Stimulated activated naive B cell treated with anti-CD40 and anti-IgM and Interleukin-4, amounts not matched to agents 10 μg/mL and 1 μg/mL and 100 μg/mL, for 72 hours (primary cell): Measurements from ENCODE around the gene ATP6V1B1.

Experiments
- ATAC-seq, 2 donors: fragments of 150-1000 bp; cut with Tn5 transposase; replicated peaks; 2 replicates each; pipeline ENCODE4 v1.10.0; 2021; ENCODE audit warnings: moderate library complexity in 1 of 2
- DNase-seq: peaks from one replicate; pipeline ENCODE4 v3.0.0; 2021
- H3K27ac Mint-ChIP-seq: one replicate; pipeline ENCODE4 v1.8.0; 2022; ENCODE audit warnings: mild to moderate bottlenecking, mixed read lengths
- H3K27me3 Mint-ChIP-seq, 2 donors: one replicate each; pipeline ENCODE4 v1.8.0; 2022; ENCODE audit warnings: mixed read lengths in 2 of 2
- H3K36me3 Mint-ChIP-seq, 2 donors: one replicate each; pipeline ENCODE4 v1.8.0; 2022; ENCODE audit warnings: mixed read lengths in 2 of 2, mild to moderate bottlenecking in 1 of 2
- H3K4me1 Mint-ChIP-seq, 2 donors: one replicate each; pipeline ENCODE4 v1.8.0; 2022; ENCODE audit warnings: mixed read lengths in 2 of 2, mild to moderate bottlenecking in 1 of 2
- H3K4me3 Mint-ChIP-seq, 2 donors: one replicate each; pipeline ENCODE4 v1.8.0; 2022; ENCODE audit warnings: mild to moderate bottlenecking in 2 of 2, mixed read lengths in 2 of 2, moderate library complexity in 1 of 2
- H3K9me3 Mint-ChIP-seq, 2 donors: one replicate each; pipeline ENCODE4 v1.8.0; 2022; ENCODE audit warnings: mixed read lengths in 2 of 2, mild to moderate bottlenecking in 1 of 2

ATP6V1B1 gene

DNA sequence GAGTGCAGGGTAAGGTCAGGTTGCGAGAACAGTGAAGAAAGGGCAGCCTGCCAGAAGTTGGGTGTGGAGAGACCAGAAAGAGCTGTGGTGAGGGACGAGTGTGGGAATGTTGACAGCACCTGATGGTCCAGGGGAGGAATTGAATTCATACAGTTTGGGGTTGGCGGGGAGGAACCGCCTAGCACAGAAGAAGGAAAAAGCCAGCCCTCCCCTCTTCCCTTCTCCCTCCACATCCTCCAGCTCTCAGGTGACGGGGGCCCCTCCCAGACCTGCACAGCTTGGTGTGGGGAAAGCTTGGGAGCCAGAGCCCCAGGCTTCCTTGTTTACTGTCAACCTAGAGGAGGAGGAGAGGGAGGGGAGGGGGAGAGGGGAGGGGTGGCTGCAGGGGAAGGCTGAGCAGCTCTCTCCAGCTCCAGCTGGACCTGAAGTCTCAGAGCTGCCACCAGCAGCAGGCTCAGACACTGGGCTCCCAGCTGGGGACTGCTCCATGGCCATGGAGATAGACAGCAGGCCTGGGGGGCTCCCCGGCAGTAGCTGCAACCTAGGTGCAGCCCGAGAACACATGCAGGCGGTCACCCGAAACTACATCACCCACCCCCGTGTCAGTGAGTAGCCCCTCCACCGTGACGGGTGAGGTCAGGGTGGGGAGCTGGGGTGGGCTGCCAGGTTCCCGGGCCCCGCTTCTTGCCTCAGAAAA, at the start of gene ATP6V1B1:
Gene ATP6V1B1 (plus strand): TSS at position 433 of the 697 bp plus-strand sequence. CDS start 55 bp downstream, at position 488.
- DNase-seq (no peak), ATAC-seq (no peak)
- no peaks in the 10 kb centered on the region for H3K36me3 Mint-ChIP-seq
- H3K27me3 Mint-ChIP-seq, result peaks cover 22 to 31% of the 10 kb centered on the region in 2 donors
- H3K4me1 Mint-ChIP-seq, result peaks cover 8 to 9% of the 10 kb centered on the region in 2 donors
- H3K27ac Mint-ChIP-seq, result no peak within 1 kb of the TSS
- no peaks in the 10 kb centered on the region for H3K9me3 Mint-ChIP-seq
- no peak within 1 kb of the TSS for H3K4me3 Mint-ChIP-seq

DNA sequence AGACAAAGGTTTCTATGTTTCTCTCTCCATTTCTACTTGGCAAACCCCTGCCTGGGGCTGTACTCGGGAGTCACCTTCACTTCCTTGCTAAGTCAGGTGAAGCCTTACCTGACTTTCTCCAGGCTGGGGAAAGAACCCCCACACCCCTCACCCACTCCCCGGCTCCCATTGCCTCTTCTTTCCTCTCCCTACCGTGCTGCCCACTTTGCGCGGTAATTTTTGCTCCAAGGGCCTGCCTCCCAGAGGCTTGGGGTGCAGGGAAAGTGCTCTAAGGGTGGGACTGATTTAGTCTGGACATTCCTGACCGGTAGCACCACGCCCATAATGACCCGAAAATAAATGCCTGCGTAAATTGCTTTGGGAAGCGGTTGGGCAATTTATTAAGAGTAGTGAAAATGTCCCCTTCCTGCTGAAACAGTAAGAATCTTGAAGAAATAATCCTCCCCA, 49.1 kb upstream of the ATP6V1B1 start:
- Mint-ChIP-seq H3K4me3 (peak overlapping the region; percentile 12 to 85), H3K4me1 (peaks cover 21 to 32% of the 10 kb centered on the region in 2 donors), H3K27me3 (peaks cover 77 to 83% of the 10 kb centered on the region in 2 donors), H3K27ac (peak overlapping the region; percentile 38), H3K36me3 (peaks cover 3 to 5% of the 10 kb centered on the region in 2 donors), H3K9me3 (peaks cover 0 to 4% of the 10 kb centered on the region in 2 donors)
- ATAC-seq (no peak), DNase-seq (no peak)

DNA sequence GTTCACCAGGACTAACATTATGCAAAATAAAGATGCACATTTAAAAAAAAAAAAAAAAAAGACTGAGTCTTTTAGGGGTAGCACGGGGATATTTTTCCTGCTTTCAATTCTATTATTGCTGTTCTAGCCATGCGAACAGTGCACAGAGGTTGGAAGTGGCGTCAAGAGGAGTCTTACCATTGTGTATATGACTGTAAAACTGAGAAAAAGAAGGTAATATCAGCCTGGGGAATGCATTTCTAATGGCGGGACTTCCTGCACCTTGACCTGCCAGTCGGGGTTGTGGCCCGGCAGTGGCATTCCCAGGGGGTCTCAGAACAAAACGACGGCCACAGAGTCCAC, 48.5 kb upstream of the ATP6V1B1 start:
- peaks cover 3 to 5% of the 10 kb centered on the region in 2 donors for H3K36me3 Mint-ChIP-seq
- H3K9me3 Mint-ChIP-seq, result peaks cover 0 to 4% of the 10 kb centered on the region in 2 donors
- peaks cover 21 to 32% of the 10 kb centered on the region in 2 donors for H3K4me1 Mint-ChIP-seq
- H3K27ac Mint-ChIP-seq, result peak overlapping the region; percentile 37
- H3K27me3 Mint-ChIP-seq, result peaks cover 77 to 83% of the 10 kb centered on the region in 2 donors
- DNase-seq, result no peak
- H3K4me3 Mint-ChIP-seq, result peak overlapping the region; percentile 75 to 85
- ATAC-seq, result no peak

DNA sequence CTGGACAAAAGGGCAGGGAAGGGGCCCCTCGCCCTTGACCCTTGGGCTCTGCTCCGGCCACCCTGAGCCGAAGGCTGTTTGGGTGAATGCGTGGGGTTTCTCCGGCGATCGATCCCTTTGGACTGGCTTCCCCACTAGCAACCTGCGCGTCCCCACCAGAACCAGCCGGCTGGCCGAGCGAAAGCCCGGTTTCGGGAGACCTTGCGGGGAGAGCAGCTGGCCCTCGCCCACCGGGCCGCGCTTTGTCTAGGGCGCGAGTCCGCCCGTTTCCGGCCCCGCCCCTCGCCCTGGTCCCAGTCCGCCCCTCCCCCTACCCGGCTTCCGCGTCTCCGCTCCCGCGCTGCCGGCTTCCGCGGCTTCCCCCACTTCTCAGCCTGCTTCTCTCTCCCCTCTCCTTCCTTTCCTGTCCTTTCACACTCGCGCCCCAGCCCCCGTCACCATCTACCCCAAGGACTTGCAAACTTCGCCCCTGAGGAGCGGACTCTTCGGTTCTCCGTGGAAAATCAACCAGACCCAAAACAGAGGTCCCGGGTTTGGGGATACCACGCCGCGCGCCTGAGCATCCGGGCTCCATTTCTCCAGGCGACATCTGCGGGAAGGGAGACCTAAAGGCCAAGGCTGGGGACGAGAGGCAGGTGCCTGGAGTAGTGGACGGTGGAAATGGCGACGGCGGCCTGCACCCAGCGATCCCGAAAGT, 48.0 kb upstream of the ATP6V1B1 start:
- no peak for DNase-seq
- H3K9me3 Mint-ChIP-seq, result peaks cover 0 to under 1% of the 10 kb centered on the region in 2 donors
- peak overlapping the region; percentile 80 for H3K27ac Mint-ChIP-seq
- peak overlapping the region; percentile 75 to 85 for H3K4me3 Mint-ChIP-seq
- H3K27me3 Mint-ChIP-seq, result peaks cover 76 to 83% of the 10 kb centered on the region in 2 donors
- peaks cover 21 to 32% of the 10 kb centered on the region in 2 donors for H3K4me1 Mint-ChIP-seq
- H3K36me3 Mint-ChIP-seq, result peaks cover 3 to 5% of the 10 kb centered on the region in 2 donors
- ATAC-seq, result peak in 1 of 2 donors; percentile 31

DNA sequence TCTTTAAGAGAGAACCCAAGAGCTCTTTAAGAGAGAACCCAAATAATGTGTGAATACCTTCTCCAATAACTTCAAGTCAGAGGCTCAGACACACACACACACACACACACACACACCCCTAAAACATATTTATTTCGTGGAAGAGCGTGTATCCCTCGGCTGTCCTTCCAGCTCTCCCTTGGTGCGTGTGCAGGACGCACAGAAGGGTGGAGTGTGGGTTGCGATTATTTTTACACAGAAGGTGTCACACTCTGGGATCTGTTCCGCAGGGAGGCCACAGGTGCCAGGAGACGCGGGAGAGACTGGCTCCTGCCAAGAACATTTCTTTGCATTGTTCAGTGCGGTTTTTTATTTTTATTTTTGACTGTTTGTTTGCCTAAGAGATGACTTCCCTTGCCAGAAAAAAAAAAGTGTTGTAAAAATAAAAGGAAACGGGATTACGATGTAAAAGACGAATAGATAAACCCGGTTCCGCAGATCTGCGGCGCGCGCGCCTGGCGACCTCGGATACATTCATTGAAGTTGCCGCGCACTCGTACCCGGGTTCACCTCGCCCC, 47.3 kb upstream of the ATP6V1B1 start:
- Mint-ChIP-seq H3K36me3 (peaks cover 3 to 5% of the 10 kb centered on the region in 2 donors), H3K4me1 (peaks cover 21 to 32% of the 10 kb centered on the region in 2 donors), H3K4me3 (peak overlapping the region; percentile 75 to 85), H3K27me3 (peaks cover 74 to 81% of the 10 kb centered on the region in 2 donors), H3K27ac (peak overlapping the region; percentile 80), H3K9me3 (no peaks in the 10 kb centered on the region)
- ATAC-seq (no peak), DNase-seq (no peak)

DNA sequence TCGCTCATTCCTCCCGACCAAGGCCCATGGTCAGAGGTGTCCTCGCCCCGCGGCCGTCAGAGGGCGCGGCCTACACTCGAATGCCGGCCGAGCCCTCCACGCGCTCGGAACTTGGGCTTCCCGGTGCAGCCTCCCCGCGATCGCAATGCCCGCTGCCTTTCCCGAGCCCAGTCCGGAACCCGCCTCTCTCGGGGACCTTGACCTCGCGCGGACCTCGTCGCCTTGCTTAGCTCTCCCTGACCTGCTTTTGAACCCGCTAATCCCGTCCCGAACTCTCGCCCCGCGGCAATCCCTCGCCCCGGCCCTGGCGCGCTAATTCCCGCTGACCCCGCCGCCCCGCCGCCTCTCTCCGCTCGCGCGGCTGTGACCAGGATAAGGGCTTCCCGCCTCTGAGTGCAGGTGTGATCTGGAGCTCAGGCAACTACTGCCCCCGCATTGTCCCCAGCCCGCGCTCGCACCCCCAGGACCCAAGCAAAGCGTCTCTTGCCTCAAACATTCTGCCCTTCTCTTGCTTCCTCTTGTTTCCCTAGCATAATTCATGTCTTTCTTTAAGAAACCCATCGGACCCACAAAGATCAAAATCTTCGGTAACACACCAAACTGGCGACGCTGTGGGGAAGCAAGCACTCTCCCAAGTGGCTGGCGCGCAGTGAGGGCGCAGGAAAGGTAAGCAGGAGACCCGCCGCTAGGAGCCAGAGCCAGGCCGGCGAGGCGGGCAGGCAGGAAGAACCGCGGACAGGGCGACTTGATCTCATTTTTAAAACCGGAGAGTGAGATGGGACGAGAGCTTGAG, 46.6 kb upstream of the ATP6V1B1 start:
- ATAC-seq (no peak), DNase-seq (no peak)
- H3K36me3 Mint-ChIP-seq, result peaks cover 3 to 5% of the 10 kb centered on the region in 2 donors
- peak overlapping the region; percentile 75 to 85 for H3K4me3 Mint-ChIP-seq
- H3K4me1 Mint-ChIP-seq, result peaks cover 21 to 32% of the 10 kb centered on the region in 2 donors
- H3K27ac Mint-ChIP-seq, result peak overlapping the region; percentile 93
- H3K9me3 Mint-ChIP-seq, result no peaks in the 10 kb centered on the region
- peaks cover 76 to 81% of the 10 kb centered on the region in 2 donors for H3K27me3 Mint-ChIP-seq

DNA sequence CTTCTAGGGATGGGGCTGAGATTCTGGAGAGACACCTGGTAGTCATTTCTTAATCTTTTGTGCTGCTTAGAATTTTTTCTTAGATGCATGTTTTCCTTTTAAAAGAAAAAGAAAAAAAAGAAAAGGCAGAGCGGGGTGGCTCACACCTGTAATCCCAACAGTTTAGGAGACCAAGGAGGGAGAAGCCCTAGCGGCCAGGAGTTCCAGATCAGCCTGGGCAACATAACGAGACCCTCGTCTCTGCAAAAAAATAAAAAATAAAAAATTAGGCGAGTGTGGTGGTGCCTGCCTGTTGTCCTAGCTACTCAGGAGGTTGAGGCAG, 46.0 kb upstream of the ATP6V1B1 start:
- H3K4me3 Mint-ChIP-seq, result peak overlapping the region in 1 of 2 donors; percentile 85
- no peaks in the 10 kb centered on the region for H3K9me3 Mint-ChIP-seq
- ATAC-seq, result no peak
- H3K36me3 Mint-ChIP-seq, result peaks cover 3 to 5% of the 10 kb centered on the region in 2 donors
- H3K27ac Mint-ChIP-seq, result peak overlapping the region; percentile 93
- peaks cover 21 to 32% of the 10 kb centered on the region in 2 donors for H3K4me1 Mint-ChIP-seq
- DNase-seq, result no peak
- peaks cover 76 to 83% of the 10 kb centered on the region in 2 donors for H3K27me3 Mint-ChIP-seq

DNA sequence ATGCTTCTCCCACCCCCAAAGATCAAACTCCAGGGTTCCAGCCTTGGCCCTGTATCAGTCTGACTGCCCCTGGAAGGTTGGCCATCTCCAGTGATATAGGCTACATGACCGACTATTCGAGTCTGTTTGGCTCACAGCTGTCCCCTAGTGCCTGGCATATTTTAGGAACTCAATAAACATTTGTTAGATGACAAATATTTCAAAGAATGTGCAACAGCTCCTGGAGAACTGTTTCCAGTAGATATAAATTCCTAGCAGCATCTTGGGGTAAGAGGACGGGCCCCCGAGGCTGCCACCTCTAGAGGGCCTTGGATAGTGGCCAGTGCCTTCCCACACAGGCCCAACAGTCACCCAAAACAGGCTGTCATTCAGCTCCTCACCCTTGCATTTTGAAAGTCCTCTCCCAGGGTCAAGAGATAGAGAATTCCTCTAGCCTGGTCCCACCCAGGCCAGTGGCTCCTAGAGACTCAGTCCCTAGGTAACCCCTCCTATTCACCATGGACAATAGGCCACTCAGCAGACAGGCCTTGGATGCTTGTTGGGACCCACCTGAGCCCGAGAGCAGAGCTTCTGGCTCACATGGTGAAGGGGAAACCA, 45.1 kb upstream of the ATP6V1B1 start:
- Mint-ChIP-seq H3K9me3 (no peaks in the 10 kb centered on the region), H3K27me3 (peaks cover 82 to 91% of the 10 kb centered on the region in 2 donors), H3K36me3 (peaks cover 3 to 5% of the 10 kb centered on the region in 2 donors), H3K4me3 (no peak overlapping the region), H3K27ac (no peak overlapping the region), H3K4me1 (peaks cover 21 to 32% of the 10 kb centered on the region in 2 donors)
- DNase-seq (no peak), ATAC-seq (no peak)

DNA sequence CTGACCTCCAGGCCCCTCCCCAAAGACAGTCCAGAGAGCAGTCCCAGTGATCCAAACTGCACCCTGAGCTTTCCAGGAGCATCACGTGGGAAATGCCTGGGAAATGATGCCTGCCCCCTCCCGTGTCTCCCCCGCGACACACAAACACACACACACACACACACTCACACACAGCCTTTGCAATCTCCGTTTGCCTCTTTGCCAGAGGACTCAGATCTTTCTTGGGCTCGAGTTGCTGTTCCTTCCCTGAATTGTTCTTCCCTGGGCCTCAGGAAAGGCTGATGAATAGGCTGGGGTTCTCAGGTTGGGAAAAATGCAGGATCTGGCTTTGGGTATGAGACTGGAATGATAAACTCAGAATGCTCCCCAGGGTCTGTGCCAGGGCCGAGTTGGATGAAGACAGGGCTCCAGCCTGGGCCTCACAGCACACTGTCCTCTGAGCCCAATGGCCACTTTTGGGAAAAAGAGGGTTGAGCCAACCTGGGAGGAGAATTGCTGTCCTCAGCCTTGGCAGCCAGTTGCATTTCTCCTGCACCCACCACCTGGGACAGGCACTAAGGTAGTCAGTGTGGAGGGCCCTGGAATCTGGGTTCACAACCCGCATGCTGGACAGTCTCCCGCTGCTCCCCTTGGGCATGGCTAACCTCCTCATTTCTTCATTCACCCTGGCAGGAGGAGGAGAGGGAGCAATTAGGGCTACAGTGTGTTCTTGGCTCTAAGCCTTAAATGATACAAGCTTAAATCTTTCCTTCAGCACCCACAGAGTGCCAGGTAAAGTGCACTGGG, 43.9 kb upstream of the ATP6V1B1 start:
- DNase-seq (no peak), ATAC-seq (no peak)
- H3K27ac Mint-ChIP-seq, result no peak overlapping the region
- peaks cover 3 to 5% of the 10 kb centered on the region in 2 donors for H3K36me3 Mint-ChIP-seq
- H3K9me3 Mint-ChIP-seq, result no peaks in the 10 kb centered on the region
- H3K4me3 Mint-ChIP-seq, result no peak overlapping the region
- H3K27me3 Mint-ChIP-seq, result peaks cover 88 to 97% of the 10 kb centered on the region in 2 donors
- H3K4me1 Mint-ChIP-seq, result peaks cover 22 to 38% of the 10 kb centered on the region in 2 donors

DNA sequence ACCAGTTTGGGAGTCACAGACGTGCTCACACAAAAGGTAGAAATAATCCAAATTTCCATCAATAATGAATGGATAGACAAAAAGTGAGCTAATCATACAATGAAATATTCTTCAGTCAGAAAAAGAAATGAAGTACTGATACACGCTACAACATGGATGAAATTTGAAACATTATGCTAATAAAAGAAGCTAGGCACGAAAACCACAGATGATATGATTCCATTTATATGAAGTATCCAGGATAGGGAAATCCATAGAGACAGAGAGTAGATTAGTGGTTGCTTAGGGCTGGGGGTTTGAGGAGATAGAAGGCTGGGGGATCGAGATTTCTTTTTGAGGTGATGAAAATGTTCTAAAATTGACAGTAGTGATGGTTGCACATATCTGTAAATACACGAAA, 43.0 kb upstream of the ATP6V1B1 start:
- Mint-ChIP-seq H3K4me1 (peaks cover 24 to 38% of the 10 kb centered on the region in 2 donors), H3K27ac (no peak overlapping the region), H3K9me3 (no peaks in the 10 kb centered on the region), H3K4me3 (no peak overlapping the region), H3K27me3 (peaks cover 87 to 97% of the 10 kb centered on the region in 2 donors), H3K36me3 (peaks cover 3 to 5% of the 10 kb centered on the region in 2 donors)
- DNase-seq (no peak), ATAC-seq (no peak)

DNA sequence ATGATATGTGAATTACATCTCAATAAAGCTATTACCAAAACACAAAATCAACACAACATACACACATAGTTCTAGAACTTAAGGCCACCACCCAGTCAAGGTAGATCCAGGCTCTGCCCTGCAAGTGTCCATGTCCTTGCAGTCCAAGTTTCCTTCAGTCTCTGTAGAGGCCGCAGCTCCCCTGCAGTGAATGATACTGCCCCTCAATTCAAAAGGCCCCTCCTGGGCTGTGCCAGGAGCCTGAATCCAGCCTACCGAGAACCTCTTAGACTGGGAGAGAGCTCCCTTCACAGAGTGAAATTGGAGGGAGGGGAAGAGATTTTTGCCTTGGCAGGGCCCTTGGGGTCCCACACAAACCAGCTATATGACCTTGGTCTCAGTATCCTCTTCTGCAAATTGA, 42.5 kb upstream of the ATP6V1B1 start:
- Mint-ChIP-seq H3K4me1 (peaks cover 20 to 38% of the 10 kb centered on the region in 2 donors), H3K27me3 (peaks cover 87 to 97% of the 10 kb centered on the region in 2 donors), H3K9me3 (no peaks in the 10 kb centered on the region), H3K27ac (no peak overlapping the region), H3K36me3 (peaks cover 3 to 5% of the 10 kb centered on the region in 2 donors), H3K4me3 (no peak overlapping the region)
- no peak for DNase-seq
- no peak for ATAC-seq

DNA sequence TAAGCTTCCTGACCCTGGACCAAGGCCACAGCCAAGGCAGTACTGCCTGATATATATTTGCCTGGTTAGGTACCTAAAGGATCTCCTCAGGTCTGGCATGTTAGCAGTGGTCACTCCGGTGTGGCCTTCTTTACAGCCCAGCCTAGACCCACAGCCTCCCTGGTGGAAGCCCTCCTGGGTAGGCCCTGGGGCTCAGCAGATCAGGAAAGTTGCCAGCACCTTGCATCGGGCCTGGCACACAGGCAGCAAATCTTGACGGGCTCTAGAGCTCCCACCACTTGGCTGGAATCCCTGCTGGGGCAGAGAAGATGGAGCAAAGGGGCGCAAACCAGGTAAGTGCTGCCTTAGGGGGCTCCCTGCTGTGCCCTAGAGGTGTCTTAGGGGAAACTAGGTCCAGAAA, 40.9 kb upstream of the ATP6V1B1 start:
- Mint-ChIP-seq H3K9me3 (no peaks in the 10 kb centered on the region), H3K27ac (no peak overlapping the region), H3K4me3 (no peak overlapping the region), H3K27me3 (peaks cover 88 to 97% of the 10 kb centered on the region in 2 donors), H3K36me3 (no peaks in the 10 kb centered on the region), H3K4me1 (peaks cover 17 to 34% of the 10 kb centered on the region in 2 donors)
- ATAC-seq, result no peak
- no peak for DNase-seq

DNA sequence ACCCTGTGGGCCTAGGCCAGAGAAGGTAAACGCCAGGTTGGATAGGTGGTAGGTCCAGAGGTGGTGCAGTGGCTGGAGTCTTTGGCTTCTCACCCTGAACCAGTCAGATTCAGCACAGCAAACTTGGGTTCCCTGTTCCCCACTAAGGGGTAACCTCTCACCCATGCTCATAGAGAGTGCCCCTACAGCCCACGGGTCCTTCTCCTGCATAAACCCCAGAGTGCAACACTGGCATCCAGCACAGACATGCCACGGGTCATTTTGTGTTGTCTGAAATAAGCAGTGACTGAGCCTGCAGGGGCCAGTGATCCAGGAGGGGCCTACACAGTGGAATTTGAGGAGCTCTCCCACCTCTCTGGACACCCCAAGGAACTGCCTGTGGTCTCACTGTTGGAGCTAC, 40.5 kb upstream of the ATP6V1B1 start:
- ATAC-seq, result no peak
- H3K9me3 Mint-ChIP-seq, result no peaks in the 10 kb centered on the region
- no peak overlapping the region for H3K27ac Mint-ChIP-seq
- no peak overlapping the region for H3K4me3 Mint-ChIP-seq
- H3K4me1 Mint-ChIP-seq, result peaks cover 20 to 39% of the 10 kb centered on the region in 2 donors
- peaks cover 90 to 97% of the 10 kb centered on the region in 2 donors for H3K27me3 Mint-ChIP-seq
- no peaks in the 10 kb centered on the region for H3K36me3 Mint-ChIP-seq
- no peak for DNase-seq
